Measurements from ENCODE around the gene DGKQ. TPM values are rescaled to one million over a fixed set of nuclear protein-coding genes. Genes with fewer than 3 reads are reported as not detected.

DGKQ gene
- total RNA-seq, 1 experiment from 2014 or later: 11.8 TPM

DNA sequence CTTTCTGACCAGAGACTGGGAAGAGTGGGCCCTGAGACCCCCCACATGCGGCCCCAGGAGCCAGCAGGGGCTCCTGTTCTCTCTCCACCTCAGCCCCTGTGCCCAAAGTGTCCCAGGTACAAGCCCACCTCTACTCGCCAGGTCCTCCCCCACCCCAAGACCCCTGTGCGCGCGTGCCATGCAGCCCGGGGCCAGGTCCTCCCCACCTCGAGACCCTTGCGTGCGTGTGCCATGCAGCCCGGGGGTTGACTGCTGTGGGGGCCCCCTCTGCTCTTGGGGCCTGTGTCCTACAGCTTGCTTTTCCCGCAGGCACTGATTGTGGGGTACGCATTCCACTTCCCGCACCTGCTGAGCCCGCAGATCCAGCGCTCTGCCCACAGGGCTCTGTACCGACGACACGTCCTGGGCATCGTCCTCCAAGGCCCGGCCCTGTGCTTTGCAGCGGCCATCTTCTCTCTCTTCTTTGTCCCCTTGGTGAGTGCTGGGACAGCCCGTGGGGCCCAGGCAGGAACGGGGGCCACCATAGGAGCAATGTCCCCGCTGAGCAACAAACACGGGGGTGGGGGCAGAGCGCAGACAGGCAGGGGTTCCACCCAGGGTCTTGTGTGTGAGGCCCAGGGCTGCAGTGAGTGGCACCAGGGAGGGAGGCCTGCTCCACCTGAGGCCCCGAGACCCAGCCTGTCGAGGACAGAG lies 20.3 kb downstream of the DGKQ start:
- no peaks in the 10 kb centered on the region for H3K9me3 Mint-ChIP-seq (ENCODE audit: low read depth, unreplicated experiment)
- H3K27me3 Mint-ChIP-seq (ENCODE audit: unreplicated experiment): no peaks in the 10 kb centered on the region
- BruUV-seq (replicated peaks): no TSS peak
- TF ChIP-seq, protein P1, sequence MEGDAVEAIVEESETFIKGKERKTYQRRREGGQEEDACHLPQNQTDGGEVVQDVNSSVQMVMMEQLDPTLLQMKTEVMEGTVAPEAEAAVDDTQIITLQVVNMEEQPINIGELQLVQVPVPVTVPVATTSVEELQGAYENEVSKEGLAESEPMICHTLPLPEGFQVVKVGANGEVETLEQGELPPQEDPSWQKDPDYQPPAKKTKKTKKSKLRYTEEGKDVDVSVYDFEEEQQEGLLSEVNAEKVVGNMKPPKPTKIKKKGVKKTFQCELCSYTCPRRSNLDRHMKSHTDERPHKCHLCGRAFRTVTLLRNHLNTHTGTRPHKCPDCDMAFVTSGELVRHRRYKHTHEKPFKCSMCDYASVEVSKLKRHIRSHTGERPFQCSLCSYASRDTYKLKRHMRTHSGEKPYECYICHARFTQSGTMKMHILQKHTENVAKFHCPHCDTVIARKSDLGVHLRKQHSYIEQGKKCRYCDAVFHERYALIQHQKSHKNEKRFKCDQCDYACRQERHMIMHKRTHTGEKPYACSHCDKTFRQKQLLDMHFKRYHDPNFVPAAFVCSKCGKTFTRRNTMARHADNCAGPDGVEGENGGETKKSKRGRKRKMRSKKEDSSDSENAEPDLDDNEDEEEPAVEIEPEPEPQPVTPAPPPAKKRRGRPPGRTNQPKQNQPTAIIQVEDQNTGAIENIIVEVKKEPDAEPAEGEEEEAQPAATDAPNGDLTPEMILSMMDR (IDR thresholded peaks at IDR 0.05; ENCODE audit: unreplicated experiment): no peak
- no peaks in the 10 kb centered on the region for H3K4me1 Mint-ChIP-seq (ENCODE audit: low read depth, unreplicated experiment)
- H3K36me3 Mint-ChIP-seq (ENCODE audit: insufficient read depth, unreplicated experiment): no peaks in the 10 kb centered on the region
- no peak overlapping the region for H3K4me3 Mint-ChIP-seq (ENCODE audit: low read depth, unreplicated experiment)
- no peak overlapping the region for H3K27ac Mint-ChIP-seq (ENCODE audit: unreplicated experiment)
- DNase-seq: no peak
- intact Hi-C loops (cut with micrococcal nuclease; ENCODE audit: unreplicated experiment): no loop called here
- CTCF ChIA-PET: no interaction called here

DNA sequence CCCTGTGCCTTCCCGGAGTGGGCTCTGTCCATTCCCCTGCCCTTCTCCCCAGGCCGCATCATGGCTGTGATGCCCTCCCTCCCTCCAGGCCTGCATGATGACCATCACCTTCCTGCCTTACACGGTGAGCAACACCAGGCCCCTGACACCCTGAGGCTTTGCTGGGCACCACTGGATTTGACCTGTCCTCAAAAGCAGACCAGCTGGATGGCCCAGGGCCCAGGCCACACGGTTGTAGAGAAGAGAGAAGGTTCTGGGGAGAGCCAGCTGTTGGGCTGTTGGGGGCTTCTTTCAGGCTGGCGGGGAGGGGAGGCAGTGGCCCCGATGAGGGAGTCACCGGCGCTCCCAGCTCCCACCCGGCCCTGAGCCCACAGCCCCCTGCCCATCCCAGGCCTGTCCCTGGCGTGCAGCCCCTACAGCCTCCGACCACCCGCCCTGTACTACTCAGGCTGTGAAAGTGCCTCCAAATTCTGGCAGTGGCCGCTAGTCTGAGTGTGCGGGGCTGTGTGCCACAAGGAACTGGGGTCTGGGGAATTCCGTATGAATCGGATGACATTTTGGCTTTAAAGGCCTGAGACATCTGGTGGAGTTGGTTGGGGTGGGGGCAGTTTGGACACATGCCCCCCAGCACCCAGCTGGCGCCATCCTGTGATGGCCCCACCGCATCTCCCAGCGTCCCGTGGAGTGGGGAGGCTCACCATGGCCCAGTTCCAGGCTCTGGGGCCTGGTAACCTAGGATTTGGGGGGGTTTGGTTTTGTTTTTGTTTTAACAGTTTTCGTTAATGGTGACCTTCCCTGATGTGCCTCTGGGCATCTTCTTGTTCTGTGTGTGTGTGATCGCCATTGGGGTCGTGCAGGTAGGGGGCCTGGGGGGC lies 21.5 kb downstream of the DGKQ start:
- intact Hi-C loops (cut with micrococcal nuclease; ENCODE audit: unreplicated experiment): no loop called here
- Mint-ChIP-seq H3K4me1 (ENCODE audit: low read depth, unreplicated experiment) (no peaks in the 10 kb centered on the region), H3K9me3 (ENCODE audit: low read depth, unreplicated experiment) (no peaks in the 10 kb centered on the region), H3K27me3 (ENCODE audit: unreplicated experiment) (no peaks in the 10 kb centered on the region), H3K4me3 (ENCODE audit: low read depth, unreplicated experiment) (no peak overlapping the region), H3K27ac (ENCODE audit: unreplicated experiment) (no peak overlapping the region), H3K36me3 (ENCODE audit: insufficient read depth, unreplicated experiment) (no peaks in the 10 kb centered on the region)
- TF ChIP-seq, protein P1 (IDR thresholded peaks at IDR 0.05; ENCODE audit: unreplicated experiment): no peak
- BruUV-seq (replicated peaks): no TSS peak
- DNase-seq: no peak
- CTCF ChIA-PET: no interaction called here

DNA sequence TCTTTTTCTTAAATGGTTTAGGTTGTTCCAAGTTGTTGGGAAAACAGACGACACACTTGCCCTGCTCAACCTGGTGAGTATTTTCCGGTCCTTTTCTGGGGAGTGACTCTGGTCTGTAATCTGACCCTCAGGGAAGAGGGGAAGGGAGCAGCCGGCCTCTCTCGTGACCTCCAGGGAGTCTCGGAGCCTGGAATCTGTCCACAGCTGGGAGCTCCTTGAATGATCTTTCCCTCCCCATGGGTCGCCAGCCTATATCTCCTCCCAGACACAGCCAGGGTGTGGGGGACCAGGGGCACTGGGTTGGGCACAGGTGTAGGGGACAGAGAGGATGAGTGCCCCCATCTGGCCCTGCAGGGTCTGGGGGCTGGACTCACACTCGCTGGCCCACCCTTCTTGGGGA lies 22.2 kb downstream of the DGKQ start:
- H3K27ac Mint-ChIP-seq (ENCODE audit: unreplicated experiment): no peak overlapping the region
- no peaks in the 10 kb centered on the region for H3K4me1 Mint-ChIP-seq (ENCODE audit: low read depth, unreplicated experiment)
- no peak overlapping the region for H3K4me3 Mint-ChIP-seq (ENCODE audit: low read depth, unreplicated experiment)
- CTCF ChIA-PET: no interaction called here
- no peaks in the 10 kb centered on the region for H3K36me3 Mint-ChIP-seq (ENCODE audit: insufficient read depth, unreplicated experiment)
- H3K27me3 Mint-ChIP-seq (ENCODE audit: unreplicated experiment): no peaks in the 10 kb centered on the region
- DNase-seq: no peak
- no TSS peak for BruUV-seq (replicated peaks)
- TF ChIP-seq, protein P1 (IDR thresholded peaks at IDR 0.05; ENCODE audit: unreplicated experiment): no peak
- no peaks in the 10 kb centered on the region for H3K9me3 Mint-ChIP-seq (ENCODE audit: low read depth, unreplicated experiment)
- intact Hi-C loops (cut with micrococcal nuclease; ENCODE audit: unreplicated experiment): no loop called here

DNA sequence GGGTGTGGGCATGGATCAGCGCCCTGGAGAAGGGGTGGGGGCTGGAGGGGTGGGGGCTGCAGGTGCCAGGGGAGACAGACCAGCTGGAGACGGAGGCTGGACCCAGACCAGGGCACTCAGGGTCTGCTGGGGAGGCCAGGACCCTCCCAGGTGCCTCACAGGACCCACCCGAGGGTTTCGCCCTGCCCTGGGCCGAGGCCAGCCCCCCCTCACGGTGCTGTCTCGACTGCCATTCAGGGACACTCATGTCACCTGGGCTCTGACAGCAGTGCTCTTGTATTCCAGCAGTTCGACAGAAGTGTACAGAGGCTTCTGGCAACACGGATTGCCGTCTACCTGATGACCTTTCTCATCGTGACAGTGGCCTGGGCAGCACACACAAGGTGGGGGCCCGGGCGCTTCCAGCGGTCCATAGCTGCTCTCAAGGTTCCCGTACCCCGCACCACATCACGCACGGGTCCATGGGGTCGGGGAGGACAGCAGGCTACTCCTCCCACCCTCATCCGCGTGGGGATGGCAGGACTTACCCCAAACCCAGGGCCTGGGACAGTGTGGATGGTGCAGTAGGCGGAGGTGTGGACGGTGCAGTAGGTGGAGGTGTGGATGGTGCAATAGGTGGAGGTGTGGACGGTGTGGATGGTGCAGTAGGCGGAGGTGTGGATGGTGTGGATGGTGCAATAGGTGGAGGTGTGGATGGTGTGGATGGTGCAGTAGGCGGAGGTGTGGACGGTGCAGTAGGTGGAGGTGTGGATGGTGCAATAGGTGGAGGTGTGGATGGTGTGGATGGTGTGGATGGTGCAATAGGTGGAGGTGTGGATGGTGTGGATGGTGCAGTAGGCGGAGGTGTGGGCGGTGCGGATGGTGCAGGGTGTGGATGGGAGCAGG lies 23.0 kb downstream of the DGKQ start:
- BruUV-seq (replicated peaks): no TSS peak
- Mint-ChIP-seq H3K27ac (ENCODE audit: unreplicated experiment) (no peak overlapping the region), H3K36me3 (ENCODE audit: insufficient read depth, unreplicated experiment) (no peaks in the 10 kb centered on the region), H3K4me1 (ENCODE audit: low read depth, unreplicated experiment) (no peaks in the 10 kb centered on the region), H3K9me3 (ENCODE audit: low read depth, unreplicated experiment) (no peaks in the 10 kb centered on the region), H3K27me3 (ENCODE audit: unreplicated experiment) (no peaks in the 10 kb centered on the region), H3K4me3 (ENCODE audit: low read depth, unreplicated experiment) (no peak overlapping the region)
- CTCF ChIA-PET: no interaction called here
- TF ChIP-seq, protein P1 (IDR thresholded peaks at IDR 0.05; ENCODE audit: unreplicated experiment): no peak
- DNase-seq: no peak
- intact Hi-C loops (cut with micrococcal nuclease; ENCODE audit: unreplicated experiment): no loop called here
